ENCODE results near the gene LIPE.

LIPE gene

DNA sequence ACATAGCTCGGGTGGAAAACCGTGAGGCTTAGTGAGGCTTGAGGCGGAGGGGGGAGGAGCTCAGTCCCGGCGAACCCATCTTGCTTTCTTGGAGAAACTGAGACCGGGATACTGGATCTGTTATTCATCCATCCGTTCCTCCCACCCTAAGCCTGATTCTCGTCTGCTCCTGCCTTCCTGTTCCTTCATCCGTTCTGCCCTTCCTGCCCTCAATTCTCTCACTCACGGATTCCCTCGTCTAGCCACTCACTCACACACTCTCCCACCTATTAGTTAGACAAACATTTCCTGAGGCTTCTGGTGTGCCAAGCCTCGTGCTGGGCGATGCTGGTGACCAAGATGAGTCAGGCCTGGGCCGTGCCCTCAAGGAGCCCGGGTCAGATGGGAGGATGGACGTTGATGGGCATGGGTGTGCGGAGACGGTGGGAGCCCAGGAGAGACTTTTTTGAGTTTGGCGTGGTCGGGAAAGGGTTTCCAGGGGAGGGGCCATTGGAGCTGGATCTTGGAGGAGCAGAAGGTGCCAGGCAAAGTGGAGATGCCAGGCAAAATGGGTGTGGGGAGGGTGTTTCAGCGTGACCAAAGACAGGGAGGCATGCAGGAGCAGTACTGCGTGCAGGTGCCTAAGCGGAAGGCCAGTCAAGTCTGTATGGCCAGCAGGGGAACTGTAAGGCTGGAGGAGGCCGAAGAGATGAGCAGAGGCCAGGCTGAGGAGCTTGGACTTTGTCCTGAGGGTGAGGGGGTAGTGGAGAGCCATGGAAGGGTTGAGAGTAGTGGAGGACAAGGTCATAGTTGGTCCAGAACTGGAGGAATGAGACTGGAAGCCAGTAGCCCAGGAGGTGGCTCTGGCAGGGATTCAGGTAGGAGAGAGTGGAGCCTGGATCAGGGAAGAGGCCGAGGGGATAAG is 29.7 kb downstream of the LIPE start:
- Histone ChIP-seq H3K79me2 (ENCODE audit: insufficient read depth, low read length) (peaks cover 13% of the 10 kb centered on the region), H2AFZ (ENCODE audit: low read depth, low read length) (peak overlapping the region; percentile 94), H3K9me3 (ENCODE audit: insufficient read depth, low read length, severe bottlenecking) (no peaks in the 10 kb centered on the region), H3K9ac (ENCODE audit: low read depth, low read length) (peak overlapping the region; percentile 67), H3K36me3 (ENCODE audit: insufficient read depth, low read length) (0 out of 2 replicates have a peak, but pooled peaks cover under 1% of the 10 kb centered on the region), H3K27me3 (ENCODE audit: insufficient read depth, low read length, poor library complexity) (no peaks in the 10 kb centered on the region), H4K20me1 (ENCODE audit: insufficient read depth, low read length) (0 out of 2 replicates have a peak, but pooled peaks cover 1% of the 10 kb centered on the region), H3K4me1 (ENCODE audit: insufficient read depth, low read length) (peaks cover 33% of the 10 kb centered on the region), H3K27ac (ENCODE audit: low read length) (peak overlapping the region; percentile 86), H3K4me3 (ENCODE audit: low read depth in 1 of 2, low read length in 2 of 2) (peak overlapping the region; percentile 46 to 71), H3K4me2 (ENCODE audit: insufficient read depth, low read length) (peak overlapping the region; percentile 88)
- TF ChIP-seq, protein P1, sequence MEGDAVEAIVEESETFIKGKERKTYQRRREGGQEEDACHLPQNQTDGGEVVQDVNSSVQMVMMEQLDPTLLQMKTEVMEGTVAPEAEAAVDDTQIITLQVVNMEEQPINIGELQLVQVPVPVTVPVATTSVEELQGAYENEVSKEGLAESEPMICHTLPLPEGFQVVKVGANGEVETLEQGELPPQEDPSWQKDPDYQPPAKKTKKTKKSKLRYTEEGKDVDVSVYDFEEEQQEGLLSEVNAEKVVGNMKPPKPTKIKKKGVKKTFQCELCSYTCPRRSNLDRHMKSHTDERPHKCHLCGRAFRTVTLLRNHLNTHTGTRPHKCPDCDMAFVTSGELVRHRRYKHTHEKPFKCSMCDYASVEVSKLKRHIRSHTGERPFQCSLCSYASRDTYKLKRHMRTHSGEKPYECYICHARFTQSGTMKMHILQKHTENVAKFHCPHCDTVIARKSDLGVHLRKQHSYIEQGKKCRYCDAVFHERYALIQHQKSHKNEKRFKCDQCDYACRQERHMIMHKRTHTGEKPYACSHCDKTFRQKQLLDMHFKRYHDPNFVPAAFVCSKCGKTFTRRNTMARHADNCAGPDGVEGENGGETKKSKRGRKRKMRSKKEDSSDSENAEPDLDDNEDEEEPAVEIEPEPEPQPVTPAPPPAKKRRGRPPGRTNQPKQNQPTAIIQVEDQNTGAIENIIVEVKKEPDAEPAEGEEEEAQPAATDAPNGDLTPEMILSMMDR (IDR thresholded peaks at IDR 0.05; ENCODE audit: borderline replicate concordance, extremely low read depth, low read length, poor library complexity, severe bottlenecking): no peak
- TF ChIP-seq EZH2 (IDR thresholded peaks at IDR 0.05; ENCODE audit: borderline replicate concordance, low read depth, low read length, severe bottlenecking): no peak
- ATAC-seq (ENCODE audit: insufficient read depth, low read depth): no peak
- no peak for DNase-seq

DNA sequence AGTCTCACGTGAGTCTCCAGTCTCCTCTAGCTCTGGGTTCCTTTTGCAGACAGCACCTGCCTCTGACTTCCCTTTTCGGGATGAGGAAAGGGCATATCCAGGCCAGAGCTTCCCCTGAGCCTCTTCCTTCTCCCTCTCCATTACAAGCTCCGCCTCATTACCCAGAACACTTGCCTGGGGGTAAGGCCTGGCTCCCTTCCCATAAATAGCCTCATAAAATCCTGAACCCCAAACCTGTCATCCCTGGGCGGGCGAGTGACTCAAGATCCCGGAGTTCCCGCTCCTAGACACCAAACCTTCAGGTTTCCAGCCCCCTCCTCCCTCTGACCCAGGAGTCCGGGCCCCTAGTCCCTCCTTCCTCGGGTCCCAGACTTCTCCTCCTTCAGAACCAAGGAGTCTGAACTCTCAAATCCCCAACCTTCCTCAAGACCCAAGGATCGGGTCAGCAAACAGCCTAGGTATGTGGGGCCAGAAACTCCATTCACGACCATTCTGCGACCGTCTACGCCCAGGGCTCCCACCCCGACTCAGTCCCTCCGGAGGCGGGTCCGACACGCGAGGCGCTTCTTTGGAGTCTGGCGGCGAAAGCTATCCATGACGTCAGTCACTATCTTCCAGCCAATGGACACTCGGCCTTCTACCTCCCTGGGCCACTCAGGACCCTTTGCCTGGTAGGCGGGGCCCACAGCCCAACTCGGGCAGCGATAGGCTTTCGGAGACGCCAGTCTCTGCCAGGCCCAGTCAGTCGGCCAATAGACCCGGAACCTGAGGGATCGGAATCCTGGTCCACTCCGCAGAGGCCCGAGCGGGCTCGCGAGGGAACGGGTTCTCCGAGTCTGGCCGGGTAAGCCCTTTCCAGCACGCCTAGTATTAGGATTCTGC is 30.6 kb downstream of the LIPE start:
- TF ChIP-seq EZH2 (IDR thresholded peaks at IDR 0.05; ENCODE audit: borderline replicate concordance, low read depth, low read length, severe bottlenecking): no peak
- Histone ChIP-seq H3K79me2 (ENCODE audit: insufficient read depth, low read length) (peaks cover 13% of the 10 kb centered on the region), H3K4me1 (ENCODE audit: insufficient read depth, low read length) (peaks cover 30% of the 10 kb centered on the region), H3K36me3 (ENCODE audit: insufficient read depth, low read length) (no peaks in the 10 kb centered on the region), H3K27me3 (ENCODE audit: insufficient read depth, low read length, poor library complexity) (no peaks in the 10 kb centered on the region), H3K9ac (ENCODE audit: low read depth, low read length) (peak overlapping the region; percentile 67), H4K20me1 (ENCODE audit: insufficient read depth, low read length) (no peaks in the 10 kb centered on the region), H3K4me2 (ENCODE audit: insufficient read depth, low read length) (peak overlapping the region; percentile 88), H3K4me3 (ENCODE audit: low read depth in 1 of 2, low read length in 2 of 2) (peak overlapping the region; percentile 46 to 71), H2AFZ (ENCODE audit: low read depth, low read length) (peak overlapping the region; percentile 94), H3K9me3 (ENCODE audit: insufficient read depth, low read length, severe bottlenecking) (no peaks in the 10 kb centered on the region), H3K27ac (ENCODE audit: low read length) (peak overlapping the region; percentile 86)
- peak; percentile 99 for DNase-seq
- peak; percentile 98 for ATAC-seq (ENCODE audit: insufficient read depth, low read depth)

DNA sequence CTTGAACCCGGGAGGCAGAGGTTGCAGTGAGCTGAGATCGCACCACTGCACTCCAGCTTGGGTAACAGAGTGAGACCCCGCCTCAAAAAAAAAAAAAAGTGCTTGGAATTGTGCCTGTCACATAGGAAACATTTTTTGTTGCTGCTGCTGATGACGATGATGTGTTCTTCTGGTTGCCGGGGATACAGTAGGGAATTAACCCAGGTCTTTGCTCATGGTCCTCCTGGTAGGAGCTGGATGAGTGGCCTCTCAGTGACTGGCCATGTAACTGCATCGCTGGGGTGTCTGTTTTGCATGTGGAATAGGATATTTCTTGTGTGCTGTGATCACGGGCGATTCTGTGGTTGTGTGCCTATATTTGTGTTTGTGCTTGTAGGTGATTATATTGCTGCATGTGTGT is 32.4 kb downstream of the LIPE start:
- ATAC-seq (ENCODE audit: insufficient read depth, low read depth): no peak

More for the DNA sequence above, 32.4 kb downstream of the LIPE start:
- H3K9me3 ChIP-seq (ENCODE audit: insufficient read depth, low read length, severe bottlenecking): no peaks in the 10 kb centered on the region
- H2AFZ ChIP-seq (ENCODE audit: low read depth, low read length): no peak overlapping the region
- peaks cover 5% of the 10 kb centered on the region for H3K27me3 ChIP-seq (ENCODE audit: insufficient read depth, low read length, poor library complexity)
- no peak for DNase-seq
- no peak overlapping the region for H3K27ac ChIP-seq (ENCODE audit: low read length)
- no peaks in the 10 kb centered on the region for H4K20me1 ChIP-seq (ENCODE audit: insufficient read depth, low read length)
- H3K9ac ChIP-seq (ENCODE audit: low read depth, low read length): no peak overlapping the region
- H3K79me2 ChIP-seq (ENCODE audit: insufficient read depth, low read length): peaks cover 13% of the 10 kb centered on the region
- no peaks in the 10 kb centered on the region for H3K36me3 ChIP-seq (ENCODE audit: insufficient read depth, low read length)
- H3K4me2 ChIP-seq (ENCODE audit: insufficient read depth, low read length): no peak overlapping the region
- peaks cover 23% of the 10 kb centered on the region for H3K4me1 ChIP-seq (ENCODE audit: insufficient read depth, low read length)
- no peak for TF ChIP-seq EZH2 (IDR thresholded peaks at IDR 0.05; ENCODE audit: borderline replicate concordance, low read depth, low read length, severe bottlenecking)
- TF ChIP-seq, protein P1 (IDR thresholded peaks at IDR 0.05; ENCODE audit: borderline replicate concordance, extremely low read depth, low read length, poor library complexity, severe bottlenecking): no peak
- H3K4me3 ChIP-seq (ENCODE audit: low read depth in 1 of 2, low read length in 2 of 2): no peak overlapping the region

Data from DND-41 (cell line).